GM12878 (cell line): ENCODE results near the gene CHD6. TPM values are rescaled to one million over a fixed set of nuclear protein-coding genes. Genes with fewer than 3 reads are reported as not detected.

Experiments used
- ATF3 ChIP-seq: IDR thresholded peaks from 2 replicates; pipeline ENCODE4 v1.6.1; 2011; ENCODE audit warnings: low read depth, mild to moderate bottlenecking, low read length, moderate library complexity, borderline replicate concordance; ENCODE audit errors: extremely low read depth
- ATF7 ChIP-seq: fragments of 450-650 bp; IDR thresholded peaks from 2 replicates; pipeline ENCODE4 v1.6.1; 2016; ENCODE audit warnings: low read depth, mild to moderate bottlenecking
- EP300 ChIP-seq, 2 experiments: fragments of 150-350 bp in 1 of 2; IDR thresholded peaks; 2 replicates each; pipeline ENCODE4 v1.6.1; 2011 to 2012; ENCODE audit warnings: low read depth in 2 of 2, low read length in 2 of 2, borderline replicate concordance in 1 of 2, improper control_type of control experiment in 1 of 2, inconsistent platforms in 1 of 2; ENCODE audit not compliant: control insufficient read depth in 1 of 2
- ESRRA ChIP-seq: IDR thresholded peaks from 2 replicates; pipeline ENCODE4 v1.6.1; 2012; ENCODE audit warnings: mild to moderate bottlenecking, low read length, improper control_type of control experiment
- IRF3 ChIP-seq: fragments of 450-650 bp; IDR thresholded peaks from 2 replicates; pipeline ENCODE4 v1.6.1; 2014; ENCODE audit warnings: mild to moderate bottlenecking
- LARP7 ChIP-seq: fragments of 450-650 bp; IDR thresholded peaks from 2 replicates; pipeline ENCODE4 v1.6.1; 2017; ENCODE audit warnings: mild to moderate bottlenecking
- MXI1 ChIP-seq: fragments of 150-350 bp; IDR thresholded peaks from 2 replicates; pipeline ENCODE4 v1.6.1; 2011; ENCODE audit warnings: low read depth, mild to moderate bottlenecking, inconsistent platforms, low read length, improper control_type of control experiment
- MYB ChIP-seq: fragments of 150-350 bp; IDR thresholded peaks from 2 replicates; pipeline ENCODE4 v1.6.1; 2014; ENCODE audit warnings: mild to moderate bottlenecking, low read depth, low read length, borderline replicate concordance
- PKNOX1 ChIP-seq: fragments of 450-650 bp; IDR thresholded peaks from 2 replicates; pipeline ENCODE4 v1.6.1; 2016; ENCODE audit warnings: mild to moderate bottlenecking
- RFX5 ChIP-seq: IDR thresholded peaks from 2 replicates; pipeline ENCODE4 v1.6.1; 2011; ENCODE audit warnings: low read depth, low read length, improper control_type of control experiment
- SREBF2 ChIP-seq: IDR thresholded peaks from 2 replicates; pipeline ENCODE4 v1.6.1; 2012; ENCODE audit warnings: mild to moderate bottlenecking, low read length
- STAT1 ChIP-seq: fragments of 450-650 bp; conservative IDR thresholded peaks from 2 replicates; pipeline ENCODE4 v1.6.1; 2014; ENCODE audit warnings: antibody characterized with exemption, mild to moderate bottlenecking
- TARDBP ChIP-seq: IDR thresholded peaks from 2 replicates; pipeline ENCODE4 v1.6.1; 2016; ENCODE audit warnings: borderline replicate concordance
- TCF3 ChIP-seq: IDR thresholded peaks from 2 replicates; pipeline ENCODE4 v1.6.1; 2012; ENCODE audit warnings: low read depth, mild to moderate bottlenecking, low read length, borderline replicate concordance; ENCODE audit not compliant: insufficient read depth
- USF1 ChIP-seq: IDR thresholded peaks from 2 replicates; pipeline ENCODE4 v1.6.1; 2011; ENCODE audit warnings: borderline replicate concordance, low read depth, mild to moderate bottlenecking, moderate library complexity, mixed read lengths, low read length; ENCODE audit not compliant: insufficient read depth; ENCODE audit errors: extremely low read length
- ZBTB33 ChIP-seq: fragments of 450-650 bp; IDR thresholded peaks from 2 replicates; pipeline ENCODE4 v1.6.1; 2017; ENCODE audit warnings: mild to moderate bottlenecking
- ZNF592 ChIP-seq: fragments of 450-650 bp; IDR thresholded peaks from 2 replicates; pipeline ENCODE4 v1.6.1; 2017; ENCODE audit warnings: mild to moderate bottlenecking, moderate library complexity
- ZSCAN29 ChIP-seq: fragments of 450-650 bp; IDR thresholded peaks from 2 replicates; pipeline ENCODE4 v1.6.1; 2017; ENCODE audit warnings: mild to moderate bottlenecking, moderate library complexity
- ZZZ3 ChIP-seq: IDR thresholded peaks from 2 replicates; pipeline ENCODE4 v1.6.1; 2011; ENCODE audit warnings: low read depth; ENCODE audit not compliant: control insufficient read depth, insufficient read length
- polyA plus RNA-seq, 11 experiments: library from polyadenylated mRNA; depleted of rRNA in 4 of 11; unstranded in 6 of 11; stranded (reverse) in 5 of 11; fragments of >200 nt; fragmentation: Nextera tagmentation in 4 of 11; fragmentation: Illumina TruSeq in 1 of 11; extraction: Ambion mirVana in 4 of 11; extraction: Trizol in 1 of 11; gene quantifications; 1 replicate in 1 of 11; 2 replicates in 10 of 11; pipeline versions ENCODE4 v1.2.1 to v1.2.3, GENCODE V29; 2011 to 2016; ENCODE audit warnings: inconsistent platforms in 2 of 11, missing spikeins in 2 of 11, low read depth in 1 of 11
- total RNA-seq, 4 experiments: library from RNA; depleted of rRNA in 3 of 4; stranded (reverse); fragments of >200 nt in 3 of 4; fragmentation: Illumina TruSeq in 1 of 4; extraction: Trizol in 1 of 4; gene quantifications; 2 replicates each; pipeline versions ENCODE4 v1.2.1 to v1.2.3, GENCODE V29; 2013 to 2021

CHD6 gene
- total and polyA plus RNA-seq, 10 of the 15 experiments (the other 5 are each of a cell fraction or from before 2014, with no cell fraction given) = 4.3 to 25.5 (median 17.1) TPM

- TF ChIP-seq ZNF592 (no peak), MXI1 (no peak), ZSCAN29 (no peak), TCF3 (no peak), ATF3 (peak; percentile 30; the same call in 1 of the 2 replicates), USF1 (peak; percentile 66), ZBTB33 (no peak), RFX5 (no peak), MYB (no peak), IRF3 (no peak), STAT1 (no peak), TARDBP (no peak), ZZZ3 (no peak), ESRRA (no peak), ATF7 (no peak), SREBF2 (no peak), PKNOX1 (no peak), LARP7 (no peak), EP300 (IDR thresholded peaks at IDR 0.05; ENCODE audit: borderline replicate concordance in 1 of 2, control insufficient read depth in 1 of 2, low read depth in 2 of 2, low read length in 2 of 2) (no peak)
Measured at GRCh38 chr20:41664584-41664983, 46.4 kb upstream of the CHD6 start (continued).
